Heart left ventricle (tissue), 16 donors: Measurements from ENCODE around the gene ZNF804A. TPM values are rescaled to one million over a fixed set of nuclear protein-coding genes. Genes with fewer than 3 reads are reported as not detected.

Experiments used
- ATAC-seq, 4 donors: fragments of 200-7000 bp; cut with Tn5 transposase; one replicate each; pipeline ENCODE4 v1.9.1; 2020 to 2022; ENCODE audit warnings: moderate library complexity in 4 of 4, mild to moderate bottlenecking in 3 of 4, moderate number of reproducible peaks in 1 of 4
- DNase-seq, 5 donors: peaks; one replicate each; pipeline ENCODE4 v3.0.0-alpha.2; 2020
- H3K27ac ChIP-seq, 12 donors: fragments of 200-600 bp; sonication (generic) in 4 of 12; one replicate each; pipeline versions ENCODE4 v1.5.0 to v1.8.0; 2016 to 2022; ENCODE audit warnings: mild to moderate bottlenecking in 2 of 12
- H3K27me3 ChIP-seq, 9 donors: fragments of 200-600 bp; sonication (generic) in 2 of 9; one replicate each; pipeline versions ENCODE4 v1.5.1 to v1.8.0; 2016 to 2022; ENCODE audit warnings: mild to moderate bottlenecking in 3 of 9
- H3K36me3 ChIP-seq, 9 donors: fragments of 200-600 bp; sonication (generic) in 2 of 9; one replicate each; pipeline versions ENCODE4 v1.5.0 to v1.8.0; 2018 to 2022; ENCODE audit warnings: mild to moderate bottlenecking in 2 of 9
- H3K4me1 ChIP-seq, 12 donors: fragments of 200-600 bp; sonication (generic) in 4 of 12; one replicate each; pipeline versions ENCODE4 v1.5.0 to v1.8.0; 2016 to 2022; ENCODE audit warnings: mild to moderate bottlenecking in 3 of 12
- H3K4me3 ChIP-seq, 12 donors: fragments of 200-600 bp; sonication (generic) in 4 of 12; one replicate each; pipeline versions ENCODE4 v1.5.0 to v1.8.0; 2017 to 2022; ENCODE audit warnings: mild to moderate bottlenecking in 9 of 12, moderate library complexity in 4 of 12
- H3K9me3 ChIP-seq, 12 donors: fragments of 200-600 bp; sonication (generic) in 4 of 12; one replicate each; pipeline versions ENCODE4 v1.5.0 to v1.8.0; 2016 to 2022; ENCODE audit warnings: mild to moderate bottlenecking in 1 of 12
- CTCF ChIP-seq, 12 donors: fragments of 200-600 bp; sonication (generic) in 4 of 12; IDR thresholded peaks; one replicate each; pipeline versions ENCODE4 v1.5.0 to v1.8.0; 2018 to 2022; ENCODE audit warnings: antibody characterized with exemption in 12 of 12, mild to moderate bottlenecking in 5 of 12
- POLR2A ChIP-seq, 2 donors: fragments of 450-650 bp; IDR thresholded peaks; one replicate each; pipeline ENCODE4 v1.6.1; 2017; ENCODE audit warnings: antibody characterized with exemption in 2 of 2, mild to moderate bottlenecking in 2 of 2, moderate library complexity in 2 of 2
- WGBS, 4 donors: extraction: QIAGEN DNeasy Blood & Tissue Kit in 2 of 4; methylation state at CpG; one replicate each; pipeline versions ENCODE4 v1.1.5 to v1.1.7; 2013 to 2018; 5-methylcytosine and 5-hydroxymethylcytosine counted together
- intact Hi-C, 10 donors: fragments of 100-400 bp; cut with DNase I; formaldehyde crosslinking; loops; one replicate each; pipeline versions ENCODE4 v1.11.1 to v1.14.2; 2022
- polyA plus RNA-seq, 2 donors: library from polyadenylated mRNA; stranded (reverse); fragments of 200-250 nt; gene quantifications; one replicate each; pipeline ENCODE4 v1.2.3, GENCODE V29; 2013
- total RNA-seq, 9 donors: library from RNA; depleted of rRNA in 2 of 9; stranded (reverse); fragments of >200 nt in 2 of 9; fragmentation: NEBNext Ultra II Directional in 3 of 9; extraction: Animal tissue kit (Norgen Biotek cat#: 25700) in 3 of 9; gene quantifications; one replicate each; pipeline versions ENCODE4 v1.1.0 to v1.2.4, GENCODE V29; 2016 to 2023
- donor health status: ischemic (EF 13 %, LVEDD 7.1; RV severe dilation, severe dysfunction).
- donor health status: healthy with polysubstance abuse.
- donor health status: DM: no; HTN: yes; CAD: no.
- donor health status: DM: no; HTN: no; CAD: no.
- donor health status: ischemic (EF 25% LVEDD 6.9; RV normal size, moderate dysfunction).
- donor health status: ischemic (EF 25% LVEDD 5.7; RV mildly dilated, moderate dysfunction).
- donor health status: healthy.
- donor health status: DM: yes; HTN: yes; CAD: no.
- donor health status: ischemic (EF 35%, LVEDD 5.7; RV mildly dilated, moderate dysfunction).
- donor health status: nonischemic (EF 11% LVEDD 7.7; RV severe dilation, severe dysfunction).
- donor health status: DM: yes; HTN: yes; CAD: no.
- donor health status: PGD.
- donor health status: ischemic (EF 29% LVEDD 5.4; RV normal size, mild dysfunction).
- donor health status: nonischemic (EF 23%, LVEDD 6.1; RV moderate dilation, normal function).

Gene ZNF804A
- total and polyA plus RNA-seq, 11 donors: 0.06 to 0.08 TPM; not detected in 9

- Histone ChIP-seq H3K4me1 (no peaks in the 10 kb centered on the region), H3K27ac (no peak overlapping the region), H3K9me3 (no peaks in the 10 kb centered on the region), H3K36me3 (no peaks in the 10 kb centered on the region), H3K4me3 (no peak overlapping the region), H3K27me3 (no peaks in the 10 kb centered on the region)
- WGBS, 4 donors: 82 to 85% (median 84%) methylated on average over 1 of the region's 1 CpG
- TF ChIP-seq CTCF (IDR thresholded peaks at IDR 0.05) (no peak), POLR2A (IDR thresholded peaks at IDR 0.05) (no peak)
- intact Hi-C loops: no loop called here
- ATAC-seq (no peak), DNase-seq (no peak)
Observed at GRCh38 chr2:184830531-184830930, 232.2 kb downstream of the ZNF804A start.

DNA sequence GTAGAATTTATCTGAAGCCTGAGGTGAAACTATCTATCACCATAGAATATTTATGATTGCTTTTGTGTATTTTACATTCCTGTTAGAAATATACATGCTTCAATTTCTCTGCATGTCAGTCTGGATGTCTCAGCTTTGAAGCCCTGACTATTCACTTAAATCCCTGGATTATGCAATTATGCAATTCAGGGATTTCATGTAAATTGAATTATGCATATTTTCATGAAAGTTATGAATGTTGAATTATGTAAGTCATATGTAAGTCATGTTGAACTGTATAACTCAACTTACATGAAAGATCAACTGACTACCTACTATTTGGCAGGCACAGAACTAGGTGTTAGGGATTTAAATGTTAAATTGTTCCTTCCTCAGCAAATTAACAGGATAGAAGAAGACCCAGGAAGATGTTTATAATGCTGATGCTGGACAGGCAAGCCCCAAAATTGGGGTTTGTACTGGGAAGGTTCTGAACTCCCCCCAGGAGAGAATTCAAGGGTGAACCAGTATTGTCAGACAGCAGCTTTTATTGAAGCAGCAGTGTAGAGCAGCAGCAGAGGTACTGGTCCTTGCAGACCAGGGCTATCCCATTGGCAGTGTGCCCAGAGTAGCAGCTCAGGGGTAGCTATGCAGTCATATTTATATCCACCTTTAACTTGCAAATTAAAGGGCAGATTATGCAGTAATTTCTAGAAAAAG is 236.5 kb downstream of the ZNF804A start:
- ATAC-seq (no peak), DNase-seq (peak in 2 of 5 donors; percentile 13 to 26)
- no peaks in the 10 kb centered on the region for H3K9me3 ChIP-seq
- H3K4me1 ChIP-seq: no peaks in the 10 kb centered on the region
- no peaks in the 10 kb centered on the region for H3K27me3 ChIP-seq
- no peak overlapping the region for H3K27ac ChIP-seq
- H3K4me3 ChIP-seq: no peak overlapping the region
- no peaks in the 10 kb centered on the region for H3K36me3 ChIP-seq
- no peak for TF ChIP-seq CTCF (IDR thresholded peaks at IDR 0.05)
- no peak for TF ChIP-seq POLR2A (IDR thresholded peaks at IDR 0.05)
- intact Hi-C loops: no loop called here

DNA sequence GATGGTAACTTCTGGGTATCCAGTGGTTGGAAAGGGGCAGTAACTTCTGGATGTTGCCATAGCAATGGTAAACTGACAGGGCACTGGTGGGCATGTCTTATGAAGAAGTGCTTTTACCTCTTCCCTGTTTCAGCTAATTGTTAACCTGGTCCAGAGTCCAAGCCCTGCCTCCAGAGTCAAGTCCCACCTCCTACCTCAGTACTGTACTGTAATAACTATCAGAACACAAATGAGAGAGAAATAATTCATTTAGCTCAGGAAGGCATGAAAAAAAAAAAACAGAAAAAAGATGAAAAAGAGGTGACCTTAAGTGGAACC is 237.0 kb downstream of the ZNF804A start:
- H3K36me3 ChIP-seq: no peaks in the 10 kb centered on the region
- no peak for TF ChIP-seq POLR2A (IDR thresholded peaks at IDR 0.05)
- no peak for TF ChIP-seq CTCF (IDR thresholded peaks at IDR 0.05)
- DNase-seq (no peak), ATAC-seq (no peak)
- H3K4me1 ChIP-seq: no peaks in the 10 kb centered on the region
- H3K27me3 ChIP-seq: no peaks in the 10 kb centered on the region
- intact Hi-C loops: no loop called here
- no peak overlapping the region for H3K4me3 ChIP-seq
- H3K27ac ChIP-seq: no peak overlapping the region
- no peaks in the 10 kb centered on the region for H3K9me3 ChIP-seq

GRCh38 chr2:184847331-184847730 is 249.0 kb downstream of the ZNF804A start:
- ATAC-seq: no peak
- H3K9me3 ChIP-seq: no peaks in the 10 kb centered on the region
- no peak for DNase-seq
- no peaks in the 10 kb centered on the region for H3K36me3 ChIP-seq
- no peak overlapping the region for H3K27ac ChIP-seq
- H3K4me3 ChIP-seq: no peak overlapping the region
- no peak for TF ChIP-seq POLR2A (IDR thresholded peaks at IDR 0.05)
- TF ChIP-seq CTCF (IDR thresholded peaks at IDR 0.05): no peak
- intact Hi-C loops: no loop called here
- WGBS, 4 donors: 50 to 56% (median 51%) methylated on average over 2 of the region's 2 CpGs
- H3K4me1 ChIP-seq: no peaks in the 10 kb centered on the region
- H3K27me3 ChIP-seq: no peaks in the 10 kb centered on the region
